HCT116 (cell line): ENCODE data around the gene DHX36. TPM values are rescaled to one million over a fixed set of nuclear protein-coding genes. Genes with fewer than 3 reads are reported as not detected.

Experiments used
- ATAC-seq: fragments of 200-7000 bp; cut with Tn5 transposase; 2 replicates; pipeline ENCODE4 v1.9.1; 2020; ENCODE audit warnings: mild to moderate bottlenecking, moderate library complexity
- BruUV-seq: library from RNA; stranded (reverse); fragments of 400-500 nt; replicated peaks from 2 replicates; lab custom pipeline; 2021; lab: Mats Ljungman, UMichigan
- CTCF ChIA-PET: fragments of 300-600 bp; sonication (Branson Sonifier 250); formaldehyde crosslinking; loops from one replicate; lab custom pipeline; 2021; ENCODE audit warnings: antibody characterized with exemption; lab: Charles Lee
- POLR2A ChIA-PET: fragments of 300-600, 350-600 bp; sonication (Branson Sonifier 250); formaldehyde crosslinking; loops from one replicate; lab custom pipeline; 2021; ENCODE audit warnings: antibody characterized with exemption; lab: Charles Lee
- RAD21 ChIA-PET, 2 experiments: fragments of 300-600 bp; sonication (Branson Sonifier 250); formaldehyde crosslinking; loops; one replicate each; lab custom pipeline; 2023; ENCODE audit warnings: low total read pairs in 2 of 2; ENCODE audit not compliant: uncharacterized antibody in 2 of 2, unreplicated experiment in 2 of 2, low non-redundant PET in 1 of 2; lab: Charles Lee
- DNase-seq: peaks from one replicate; pipeline ENCODE4 v3.0.0-alpha.2; 2010; ENCODE audit warnings: low read depth, low spot score
- H2AFZ ChIP-seq: fragments of 200-600 bp; shearing (Covaris generic), sonication (generic); 2 replicates; pipeline ENCODE4 v1.6.1; 2017; ENCODE audit warnings: low read depth, mixed run types, mixed read lengths, antibody characterized with exemption, low read length; ENCODE audit not compliant: poor library complexity, severe bottlenecking
- H3K27ac ChIP-seq: 2 replicates; pipeline ENCODE4 v1.5.1; 2012; ENCODE audit warnings: low read depth, low read length
- H3K27me3 ChIP-seq: fragments of 200-600 bp; sonication (generic); 2 replicates; pipeline ENCODE4 v1.6.1; 2016; ENCODE audit warnings: mixed run types, low read length, mixed read lengths; ENCODE audit not compliant: insufficient read depth
- H3K36me3 ChIP-seq, 2 experiments: fragments of 200-500 bp in 1 of 2; fragments of 200-600 bp in 1 of 2; sonication (Bioruptor generic) in 1 of 2; sonication (generic) in 1 of 2; 2 replicates each; pipeline versions ENCODE4 v1.5.1 to v1.6.1; 2014 to 2016; ENCODE audit warnings: low read length in 2 of 2, inconsistent platforms in 1 of 2, mixed read lengths in 1 of 2, mixed run types in 1 of 2; ENCODE audit not compliant: insufficient read depth in 2 of 2, control insufficient read depth in 1 of 2
- H3K4me1 ChIP-seq, 2 experiments: fragments of 200-600 bp in 1 of 2; sonication (generic) in 1 of 2; 2 replicates each; pipeline versions ENCODE4 v1.5.1 to v1.6.1; 2012 to 2017; ENCODE audit warnings: low read length in 2 of 2, inconsistent platforms in 1 of 2, mild to moderate bottlenecking in 1 of 2, mixed read lengths in 1 of 2, mixed run types in 1 of 2, moderate library complexity in 1 of 2; ENCODE audit not compliant: insufficient read depth in 2 of 2, control insufficient read depth in 1 of 2
- H3K4me2 ChIP-seq: fragments of 200-600 bp; sonication (generic); 2 replicates; pipeline ENCODE4 v1.6.1; 2017; ENCODE audit warnings: mixed run types, low read length, mixed read lengths
- H3K4me3 ChIP-seq, 2 experiments: fragments of 200-600 bp in 1 of 2; sonication (generic) in 1 of 2; replicated peaks in 1 of 2; 2 replicates each; pipeline ENCODE4 v1.5.1; 2011 to 2016; ENCODE audit warnings: low read length in 2 of 2, control low read depth in 1 of 2, low read depth in 1 of 2, mild to moderate bottlenecking in 1 of 2, mixed read lengths in 1 of 2, mixed run types in 1 of 2
- H3K79me2 ChIP-seq: fragments of 200-600 bp; sonication (generic); 2 replicates; pipeline ENCODE4 v1.6.1; 2017; ENCODE audit warnings: mild to moderate bottlenecking, mixed run types, low read length, moderate library complexity, mixed read lengths; ENCODE audit not compliant: insufficient read depth
- H3K9ac ChIP-seq: fragments of 200-600 bp; sonication (generic); 2 replicates; pipeline ENCODE4 v1.6.1; 2016; ENCODE audit warnings: low read length, mixed read lengths
- H3K9me2 ChIP-seq: fragments of 200-600 bp; sonication (generic), shearing (Covaris generic); 2 replicates; pipeline ENCODE4 v1.6.1; 2017; ENCODE audit warnings: mixed run types, mild to moderate bottlenecking, moderate library complexity; ENCODE audit not compliant: insufficient read depth
- H3K9me3 ChIP-seq, 2 experiments: fragments of 200-500 bp in 1 of 2; fragments of 200-600 bp in 1 of 2; sonication (Bioruptor generic) in 1 of 2; sonication (generic) in 1 of 2; 2 replicates each; pipeline ENCODE4 v1.6.1; 2014 to 2017; ENCODE audit warnings: low read length in 2 of 2, mixed read lengths in 2 of 2, inconsistent platforms in 1 of 2, low read depth in 1 of 2, mild to moderate bottlenecking in 1 of 2, mixed run types in 1 of 2, moderate library complexity in 1 of 2; ENCODE audit not compliant: control insufficient read depth in 1 of 2, insufficient read depth in 1 of 2
- H4K20me1 ChIP-seq: fragments of 200-600 bp; sonication (generic), shearing (Covaris generic); 2 replicates; pipeline ENCODE4 v1.6.1; 2017; ENCODE audit warnings: mixed run types, mild to moderate bottlenecking, moderate library complexity; ENCODE audit not compliant: insufficient read depth
- ATF3 ChIP-seq: IDR thresholded peaks from 2 replicates; pipeline ENCODE4 v1.6.1; 2012
- CBX3 ChIP-seq: IDR thresholded peaks from 2 replicates; pipeline ENCODE4 v1.6.1; 2012; ENCODE audit warnings: low read depth
- CEBPB ChIP-seq: IDR thresholded peaks from 2 replicates; pipeline ENCODE4 v1.6.1; 2012; ENCODE audit warnings: low read depth
- CTCF ChIP-seq, 3 experiments: fragments of 200-600 bp in 1 of 3; sonication (generic) in 1 of 3; IDR thresholded peaks in 2 of 3; conservative IDR thresholded peaks in 1 of 3; 2 replicates each; pipeline ENCODE4 v1.5.1; 2012 to 2017; ENCODE audit warnings: low read depth in 2 of 3, low read length in 2 of 3, antibody characterized with exemption in 1 of 3, borderline replicate concordance in 1 of 3, control low read depth in 1 of 3, mild to moderate bottlenecking in 1 of 3, mixed read lengths in 1 of 3, mixed run types in 1 of 3, moderate library complexity in 1 of 3; ENCODE audit not compliant: insufficient read depth in 1 of 3
- EGR1 ChIP-seq: IDR thresholded peaks from 2 replicates; pipeline ENCODE4 v1.6.1; 2012; ENCODE audit warnings: low read depth
- ELF1 ChIP-seq: IDR thresholded peaks from 2 replicates; pipeline ENCODE4 v1.6.1; 2012; ENCODE audit warnings: low read depth, borderline replicate concordance
- EZH2phosphoT487 ChIP-seq: fragments of 200-600 bp; IDR thresholded peaks from 2 replicates; pipeline ENCODE4 v1.6.1; 2018; ENCODE audit warnings: antibody characterized with exemption, borderline replicate concordance
- RAD21 ChIP-seq: IDR thresholded peaks from 2 replicates; pipeline ENCODE4 v1.6.1; 2012; ENCODE audit warnings: low read depth, mild to moderate bottlenecking
- REST ChIP-seq: IDR thresholded peaks from 2 replicates; pipeline ENCODE4 v1.6.1; 2012; ENCODE audit warnings: low read depth
- SIN3A ChIP-seq: IDR thresholded peaks from 2 replicates; pipeline ENCODE4 v1.6.1; 2012; ENCODE audit warnings: low read depth
- SRF ChIP-seq: IDR thresholded peaks from 2 replicates; pipeline ENCODE4 v1.6.1; 2012; ENCODE audit warnings: low read depth
- TCF7L2 ChIP-seq: IDR thresholded peaks from 2 replicates; pipeline ENCODE4 v1.7.0; 2011; ENCODE audit warnings: borderline replicate concordance, inconsistent platforms; ENCODE audit not compliant: insufficient read depth, insufficient read length; ENCODE audit errors: extremely low read depth
- YY1 ChIP-seq: IDR thresholded peaks from 2 replicates; pipeline ENCODE4 v1.6.1; 2011; ENCODE audit warnings: low read length, low read depth, moderate library complexity, mild to moderate bottlenecking; ENCODE audit not compliant: insufficient replicate concordance; ENCODE audit errors: extremely low read depth
- ZBTB33 ChIP-seq: IDR thresholded peaks from 2 replicates; pipeline ENCODE4 v1.6.1; 2011; ENCODE audit warnings: mild to moderate bottlenecking, low read length, moderate library complexity; ENCODE audit not compliant: insufficient replicate concordance; ENCODE audit errors: extremely low read depth
- intact Hi-C: fragments of 100-400 bp; cut with micrococcal nuclease; formaldehyde crosslinking; loops from 2 replicates; pipeline ENCODE4 v1.10.0; 2022
- total RNA-seq: library from RNA; stranded (reverse); gene quantifications from one replicate; pipeline ENCODE4 v1.2.1, GENCODE V29; 2021; ENCODE audit not compliant: unreplicated experiment

Gene DHX36
- total RNA-seq, 1 experiment from 2014 or later: 49.9 TPM

GRCh38 chr3:154227531-154227930 is 96.8 kb downstream of the DHX36 start (continued):
- no peak for TF ChIP-seq CTCF (IDR thresholded peaks at IDR 0.05 in 2 of 3, conservative IDR thresholded peaks at IDR 0.05 in 1 of 3; ENCODE audit: borderline replicate concordance in 1 of 3, insufficient read depth in 1 of 3, low read depth in 2 of 3, low read length in 2 of 3)
- no peak for TF ChIP-seq TCF7L2
- TF ChIP-seq EGR1: no peak
- no peak for TF ChIP-seq CBX3
- TF ChIP-seq CEBPB: no peak
- TF ChIP-seq SIN3A: no peak

GRCh38 chr3:154225536-154225935 is 98.8 kb downstream of the DHX36 start:
- Histone ChIP-seq H3K27me3 (no peaks in the 10 kb centered on the region), H3K79me2 (no peaks in the 10 kb centered on the region), H2AFZ (no peak overlapping the region), H3K4me1 (peaks cover 4 to 9% of the 10 kb centered on the region in 2 experiments; a peak in 2 of 4 replicates), H3K27ac (no peak overlapping the region), H4K20me1 (no peaks in the 10 kb centered on the region), H3K9ac (no peak overlapping the region), H3K36me3 (no peaks in the 10 kb centered on the region), H3K4me3 (no peak overlapping the region), H3K9me2 (no peaks in the 10 kb centered on the region), H3K4me2 (no peak overlapping the region), H3K9me3 (no peaks in the 10 kb centered on the region)
- ChIA-PET CTCF (no interaction called here), POLR2A (no interaction called here), RAD21 (no interaction called here)
- no peak for ATAC-seq
- BruUV-seq: no TSS peak
- DNase-seq: no peak
- intact Hi-C loops: no loop called here
- TF ChIP-seq RAD21: no peak
- TF ChIP-seq CTCF (IDR thresholded peaks at IDR 0.05 in 2 of 3, conservative IDR thresholded peaks at IDR 0.05 in 1 of 3; ENCODE audit: borderline replicate concordance in 1 of 3, insufficient read depth in 1 of 3, low read depth in 2 of 3, low read length in 2 of 3): no peak
- TF ChIP-seq REST: no peak
- TF ChIP-seq CBX3: no peak
- no peak for TF ChIP-seq ELF1
- TF ChIP-seq SRF: no peak
- TF ChIP-seq TCF7L2: no peak
- no peak for TF ChIP-seq ZBTB33
- TF ChIP-seq EZH2phosphoT487: no peak
- TF ChIP-seq ATF3: no peak
- TF ChIP-seq YY1: no peak
